Sigmoid colon (tissue), 4 donors: ENCODE data around the gene TIMP3.
A peak's percentile ranks its signal among the peaks of the same experiment; 100 is the strongest.

ENCODE experiments used
- CTCF ChIP-seq, 4 experiments: fragments of 450-650 bp in 3 of 4; fragments of 200-600 bp in 1 of 4; IDR thresholded peaks; one replicate each; pipeline ENCODE4 v1.5.1; 2016 to 2019; ENCODE audit warnings: antibody characterized with exemption in 4 of 4, mild to moderate bottlenecking in 3 of 4, moderate library complexity in 2 of 4
- POLR2A ChIP-seq, 2 donors: fragments of 450-650 bp; IDR thresholded peaks; one replicate each; pipeline ENCODE4 v1.6.1; 2016; ENCODE audit warnings: antibody characterized with exemption in 2 of 2, mild to moderate bottlenecking in 2 of 2, moderate library complexity in 2 of 2
- POLR2AphosphoS5 ChIP-seq, 4 donors: sonication (generic); formaldehyde crosslinking; IDR thresholded peaks; one replicate each; pipeline ENCODE4 v1.6.1; 2017; ENCODE audit warnings: antibody characterized with exemption in 4 of 4

- TF ChIP-seq POLR2A (IDR thresholded peaks at IDR 0.05), result no peak
- TF ChIP-seq CTCF (IDR thresholded peaks at IDR 0.05), result no peak
- TF ChIP-seq POLR2AphosphoS5 (IDR thresholded peaks at IDR 0.05), result peak in 3 of 4 donors; percentile 27 to 60 (median 33)
Observed at GRCh38 chr22:32826537-32826936, 25.0 kb downstream of the TIMP3 start.
